Inflammatory macrophage (primary cell): Measurements from ENCODE around the gene ADGRL3.
"Not testable (repeated sequence)": the region's sequence is repeated elsewhere in the genome, so short reads cannot be mapped to it uniquely, and the experiment has no call there.

ENCODE experiments used
- DNase-seq, 2 donors: peaks; one replicate each; pipeline ENCODE4 v3.0.0-alpha.2; 2020 to 2022

ADGRL3 gene

DNA sequence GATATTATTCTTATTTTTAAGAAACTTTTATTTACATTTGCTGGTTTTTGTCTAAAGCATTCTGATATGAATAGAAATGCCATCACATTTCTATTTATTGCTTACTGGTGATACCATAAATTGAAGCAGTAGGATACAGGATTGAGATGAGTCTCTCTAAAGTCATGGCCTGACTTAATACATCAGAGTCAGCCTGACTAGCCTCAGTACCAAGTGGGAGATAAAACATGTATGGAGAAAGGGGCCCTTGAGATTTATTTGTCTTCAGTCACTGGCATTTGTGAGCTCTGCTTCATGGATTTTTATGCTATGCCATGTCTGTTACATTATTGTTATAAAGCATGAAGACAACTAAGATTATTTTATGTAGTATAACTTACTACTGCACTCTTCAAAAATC is 465.5 kb downstream of the ADGRL3 start:
- no peak for DNase-seq

DNA sequence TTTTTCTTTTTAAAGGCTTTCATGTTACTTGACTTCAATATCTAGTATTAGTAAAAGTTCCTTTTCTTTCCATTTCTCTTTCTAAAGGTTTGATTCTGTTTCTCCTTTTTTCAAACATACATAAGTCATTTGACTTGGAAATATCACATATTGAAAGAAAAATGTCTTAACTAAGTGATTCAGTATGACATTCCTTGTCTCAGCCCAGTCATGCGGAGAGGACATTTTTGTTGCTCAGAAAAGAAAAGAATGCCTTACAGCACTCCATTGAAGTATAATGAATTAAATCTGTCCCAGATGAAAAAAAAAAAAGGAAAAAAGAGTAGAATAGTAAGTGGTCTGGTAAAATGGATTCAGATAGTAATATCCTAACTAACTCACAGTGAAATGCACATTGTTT is 466.1 kb downstream of the ADGRL3 start:
- no peak for DNase-seq

DNA sequence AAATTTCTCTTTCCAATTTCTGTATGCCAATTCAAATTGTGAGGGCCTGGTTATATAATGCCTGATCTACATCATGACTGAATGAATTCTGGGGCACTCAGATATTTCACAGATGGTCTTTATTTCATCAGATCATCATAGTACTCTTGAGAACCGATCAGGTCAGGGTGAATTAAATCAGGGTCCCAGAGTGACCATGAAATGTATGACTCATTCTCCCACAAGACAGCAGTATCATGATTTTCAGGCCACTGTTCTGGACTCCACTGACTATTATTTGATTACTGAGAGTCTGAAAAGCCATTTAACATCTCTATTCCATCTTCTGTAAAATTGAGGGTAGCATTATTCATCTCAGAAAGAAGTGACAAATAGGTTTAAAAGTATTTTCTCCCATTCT is 471.5 kb downstream of the ADGRL3 start:
- no peak for DNase-seq

DNA sequence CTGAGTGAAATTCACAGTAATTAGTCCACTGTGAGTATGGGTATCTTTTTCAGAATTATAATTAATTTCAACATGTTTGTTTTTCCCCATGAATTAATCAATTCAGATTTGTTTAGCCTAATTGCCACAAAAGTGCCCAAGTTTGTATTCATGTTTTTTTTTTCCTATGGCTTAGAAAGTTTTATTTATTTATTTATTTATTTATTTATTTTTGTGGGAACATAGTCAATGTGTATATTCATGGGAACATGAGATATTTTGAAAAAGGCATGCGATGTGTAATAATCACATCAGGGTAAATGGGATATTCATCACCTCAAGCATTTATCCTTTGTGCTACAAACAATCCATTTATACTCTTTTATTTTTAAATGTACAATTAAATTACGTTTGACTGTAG is 475.3 kb downstream of the ADGRL3 start:
- no peak for DNase-seq

DNA sequence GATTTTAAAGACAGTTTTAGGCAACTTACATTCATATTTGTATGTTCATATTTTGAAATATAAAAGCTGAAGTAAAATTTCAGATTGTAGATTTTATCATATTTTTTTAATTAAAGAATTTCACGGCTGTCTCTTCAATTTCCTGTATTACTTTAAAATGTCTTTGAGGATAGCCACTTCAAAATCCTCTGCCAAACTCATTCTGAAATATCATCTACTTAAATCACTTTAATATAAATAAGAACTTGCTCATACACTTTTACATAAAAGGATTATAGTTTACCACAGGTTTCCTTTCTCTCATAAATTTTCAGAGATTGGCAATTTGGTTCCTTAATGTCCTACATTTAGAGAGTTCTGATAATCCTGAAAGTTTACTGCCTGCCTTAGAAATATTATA is 478.2 kb downstream of the ADGRL3 start:
- no peak for DNase-seq

DNA sequence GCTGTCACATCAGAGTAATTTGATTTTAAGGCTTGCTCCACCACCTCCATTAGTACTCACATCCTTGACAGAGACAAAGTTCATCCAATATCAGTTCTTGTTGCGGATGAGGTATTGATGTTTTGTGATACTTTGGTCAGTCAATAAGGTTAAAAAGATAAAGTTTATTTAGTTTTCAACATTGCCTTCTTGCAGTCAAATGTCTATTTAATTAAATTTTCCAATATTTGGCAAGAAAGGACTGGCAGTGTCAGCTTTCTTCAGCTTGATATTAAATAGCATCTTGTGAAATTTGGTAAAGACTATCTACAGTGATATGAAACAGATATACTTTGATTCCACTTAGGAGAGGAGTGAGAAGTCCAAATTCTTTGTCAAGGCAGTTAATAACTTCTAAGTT is 493.4 kb downstream of the ADGRL3 start:
- DNase-seq: no peak

DNA sequence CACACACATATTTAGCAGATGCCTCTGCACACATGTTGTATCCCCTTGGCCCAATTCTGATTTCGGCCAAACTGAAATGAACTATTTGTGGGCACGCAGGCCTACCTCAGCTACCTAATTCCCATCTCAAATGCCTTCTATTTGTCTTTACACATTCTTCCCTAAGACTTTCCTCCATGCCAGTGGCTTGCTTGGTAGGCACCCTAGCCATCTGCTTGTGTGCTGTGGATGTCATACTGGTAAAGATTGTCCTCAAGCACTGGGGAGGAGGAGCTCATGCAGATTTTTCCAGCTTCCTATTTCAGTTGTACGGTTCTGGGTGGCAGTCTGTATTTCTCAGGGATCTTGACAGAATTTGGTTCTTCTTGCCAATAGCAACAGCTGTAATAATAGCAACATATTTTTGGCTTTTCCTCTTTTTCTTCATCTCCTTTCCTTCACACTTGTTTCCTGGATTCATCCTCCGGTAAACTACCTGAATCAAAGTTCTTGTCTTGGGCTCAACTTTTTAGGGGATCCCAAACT is 514.3 kb downstream of the ADGRL3 start:
- no peak for DNase-seq

DNA sequence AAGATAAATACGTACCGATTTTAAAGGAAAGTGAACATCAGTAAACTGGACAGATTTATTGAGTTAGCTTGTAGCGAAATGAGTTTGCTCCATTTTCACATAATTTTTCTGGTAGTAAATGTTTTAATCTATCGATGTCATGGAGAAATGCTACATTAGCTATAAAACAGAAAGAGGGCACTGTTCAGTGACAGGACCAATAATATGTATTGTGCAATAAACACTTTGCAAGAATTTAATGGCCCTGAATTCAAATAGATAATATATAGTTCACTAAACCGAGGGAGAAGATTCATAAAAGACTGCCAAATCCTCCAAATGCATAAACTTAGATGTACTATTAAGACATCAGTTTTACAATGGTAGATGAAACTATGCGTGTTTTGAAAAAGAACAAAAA is 516.3 kb downstream of the ADGRL3 start:
- DNase-seq: no peak

DNA sequence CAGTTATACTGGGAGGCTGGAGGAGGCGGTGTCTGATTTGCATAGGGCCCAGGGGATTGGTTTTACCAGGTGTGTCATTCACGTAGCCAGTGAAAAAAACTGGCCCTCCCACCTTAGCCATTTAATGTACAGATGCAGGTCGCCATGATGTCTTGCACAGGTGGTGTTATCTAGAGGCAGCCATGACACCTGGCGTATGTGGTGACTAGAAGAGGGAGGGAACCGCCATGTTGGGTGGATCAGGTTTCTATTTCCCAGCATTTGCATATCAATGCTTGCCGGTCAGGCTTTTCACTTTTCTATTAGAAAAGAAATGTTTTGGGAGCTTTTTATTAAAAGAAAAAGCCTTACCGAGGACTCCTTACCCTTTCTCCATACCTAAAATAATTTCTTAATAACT is 523.4 kb downstream of the ADGRL3 start:
- DNase-seq: no peak

DNA sequence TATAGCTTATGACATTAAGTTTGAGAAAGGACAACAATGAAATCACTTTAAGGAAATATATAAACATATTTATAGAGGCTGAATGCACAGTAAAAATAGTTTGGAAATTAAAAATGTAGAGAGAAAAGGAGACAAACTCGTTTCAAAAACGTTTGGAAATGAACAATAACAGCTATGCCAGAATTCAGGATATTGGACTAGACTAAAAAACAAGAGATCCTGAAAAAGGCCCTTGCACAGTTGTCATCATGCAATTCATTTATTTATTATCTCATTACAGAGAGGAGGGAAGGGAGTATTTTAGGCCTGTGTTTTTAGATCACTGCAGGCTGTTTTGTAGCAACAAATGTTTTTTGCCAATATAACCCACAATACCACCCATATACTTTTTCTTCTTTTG is 527.2 kb downstream of the ADGRL3 start:
- DNase-seq: no peak

DNA sequence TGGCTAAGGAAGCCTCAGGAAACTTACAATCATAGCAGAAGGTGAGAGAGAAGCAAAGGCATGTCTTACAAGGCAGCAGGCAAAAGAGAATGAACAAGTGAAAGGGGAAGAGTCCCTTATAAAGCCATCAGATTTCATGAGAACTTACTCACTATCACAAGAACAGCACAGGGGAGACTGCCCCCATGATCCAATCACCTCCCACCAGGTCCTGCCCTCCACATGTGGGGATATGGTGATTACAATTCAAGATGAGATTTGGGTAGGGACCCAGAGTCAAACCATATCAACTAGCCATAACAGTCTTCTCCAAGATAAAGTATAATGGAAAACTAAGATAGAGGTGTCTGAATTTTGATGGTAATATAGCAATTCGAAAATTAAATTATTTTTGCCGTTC is 534.3 kb downstream of the ADGRL3 start:
- no peak for DNase-seq

DNA sequence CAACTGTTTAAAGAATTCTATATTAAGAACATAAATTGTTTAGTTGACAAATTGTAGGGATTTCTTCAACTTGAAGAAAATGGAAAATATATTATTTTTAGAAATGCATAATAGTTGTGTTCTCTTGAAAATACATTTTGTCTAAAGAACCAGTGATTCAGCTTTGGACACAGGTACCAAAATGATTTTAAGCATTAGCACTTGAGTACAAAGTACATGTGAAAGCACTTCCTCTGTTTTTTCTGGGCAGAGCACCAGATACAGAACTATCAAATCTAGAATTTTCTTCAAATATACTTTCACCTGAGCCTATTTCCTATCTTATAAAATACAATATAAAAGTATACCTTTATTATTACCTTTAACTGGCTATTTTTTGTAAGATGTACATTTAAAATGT is 539.8 kb downstream of the ADGRL3 start:
- DNase-seq: no peak

DNA sequence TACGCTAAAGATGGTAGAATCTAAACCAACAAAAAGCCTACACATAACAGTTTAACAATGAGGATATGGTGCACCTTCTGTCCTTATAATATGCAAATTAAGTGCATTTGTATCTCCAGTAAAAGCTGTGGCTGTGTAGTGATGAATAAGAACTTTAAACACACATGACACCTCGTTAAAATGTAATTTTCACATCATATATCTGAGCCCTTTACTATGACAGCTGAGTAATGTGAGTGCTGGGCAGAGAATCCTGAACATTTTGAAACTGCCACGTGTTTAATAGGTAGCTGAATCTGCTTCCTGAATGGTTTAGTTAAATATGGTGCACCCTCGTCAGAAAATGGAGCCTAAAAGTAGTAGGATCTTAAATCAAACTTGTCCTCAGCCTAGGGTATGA is 540.8 kb downstream of the ADGRL3 start:
- DNase-seq: no peak

DNA sequence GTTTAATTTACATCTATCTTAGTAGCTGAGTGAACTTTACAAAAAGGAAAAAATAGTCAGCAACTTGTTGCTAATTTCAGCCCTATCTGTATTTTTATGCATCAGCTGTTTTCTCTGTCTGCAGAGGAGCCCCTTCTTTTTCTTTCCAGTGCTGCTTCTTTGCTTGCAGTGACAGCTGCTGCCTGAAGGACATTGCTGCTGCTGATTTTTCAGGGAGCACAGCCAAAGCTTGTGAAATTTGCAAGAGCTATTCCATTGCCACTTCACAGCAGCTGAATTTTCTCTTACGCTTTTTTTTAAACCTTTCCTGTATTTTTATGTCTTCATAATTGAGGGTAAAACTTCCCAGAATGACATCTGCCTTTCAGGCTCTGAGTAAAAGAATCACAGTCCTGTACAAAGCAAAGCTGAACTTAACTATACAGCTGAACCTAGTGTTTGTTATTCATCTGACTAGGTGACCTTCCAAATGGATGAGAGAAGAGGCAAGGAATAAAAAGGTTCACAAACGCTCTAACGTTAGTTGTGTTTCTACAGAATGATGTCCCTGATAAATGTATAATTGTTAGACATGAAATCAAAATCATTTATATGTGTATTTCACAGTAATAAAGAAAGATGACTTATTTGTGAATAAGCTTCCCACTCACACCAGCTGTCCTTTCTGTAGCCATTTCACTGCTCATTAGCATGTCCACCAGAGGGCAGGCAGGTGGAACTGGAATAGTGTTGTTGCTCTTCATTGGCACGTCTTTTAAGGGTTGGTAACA is 541.4 kb downstream of the ADGRL3 start:
- no peak for DNase-seq

DNA sequence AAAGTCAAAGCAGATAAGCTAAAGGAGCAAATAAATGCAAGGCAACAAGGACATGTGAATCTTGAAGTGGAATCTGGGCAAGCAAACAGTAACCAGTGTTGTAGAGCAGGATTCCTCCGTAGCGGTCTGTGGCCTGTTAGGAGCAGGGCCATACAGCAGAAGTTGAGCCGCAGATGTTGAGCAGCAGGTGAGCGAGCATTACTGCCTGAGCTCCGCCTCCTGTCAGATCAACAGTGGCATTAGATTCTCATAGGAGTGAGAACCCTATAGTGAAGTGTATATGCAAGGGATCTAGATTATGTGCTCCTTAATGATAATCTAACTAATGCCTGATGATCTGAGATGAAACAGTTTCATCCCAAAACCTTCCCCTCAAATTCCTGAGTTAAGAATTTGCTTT is 550.7 kb downstream of the ADGRL3 start:
- no peak for DNase-seq

DNA sequence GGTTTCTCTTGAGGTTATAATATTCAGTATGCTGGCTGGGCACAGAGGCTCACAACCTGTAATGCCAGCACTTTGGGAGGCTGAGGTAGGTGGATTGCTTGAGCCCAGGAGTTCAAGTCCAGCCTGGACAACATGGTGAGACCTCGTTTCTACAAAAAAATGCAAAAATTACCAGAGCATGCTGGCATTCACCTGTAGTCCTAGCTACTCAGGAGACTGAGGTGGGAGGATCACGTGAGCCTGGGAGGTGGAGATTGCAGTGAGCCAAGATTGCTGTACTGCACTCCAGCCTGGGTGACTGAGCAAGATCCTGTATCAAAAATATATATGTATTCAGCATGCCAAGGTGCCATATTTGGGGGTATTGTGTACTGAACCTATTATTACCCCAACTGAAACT is 552.5 kb downstream of the ADGRL3 start:
- no peak for DNase-seq

DNA sequence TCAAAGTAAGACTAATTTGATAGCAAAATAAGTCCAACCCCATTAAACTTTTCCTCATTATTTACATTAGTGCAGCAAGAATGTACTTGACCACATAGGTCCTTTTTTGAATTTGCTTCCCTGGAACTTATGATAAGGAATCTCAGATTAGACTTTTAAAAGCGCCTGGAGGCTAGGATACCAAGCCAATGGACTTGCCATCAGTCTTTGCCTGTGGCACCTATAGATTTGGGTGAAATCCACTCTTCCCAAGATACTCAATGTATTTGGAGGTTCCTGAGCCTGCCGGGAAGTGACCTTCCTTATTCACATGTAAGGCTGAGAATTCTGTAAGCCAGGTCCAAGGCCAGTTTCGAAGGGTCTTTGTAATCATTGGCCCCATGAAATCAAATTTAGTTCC is 553.6 kb downstream of the ADGRL3 start:
- DNase-seq: no peak

DNA sequence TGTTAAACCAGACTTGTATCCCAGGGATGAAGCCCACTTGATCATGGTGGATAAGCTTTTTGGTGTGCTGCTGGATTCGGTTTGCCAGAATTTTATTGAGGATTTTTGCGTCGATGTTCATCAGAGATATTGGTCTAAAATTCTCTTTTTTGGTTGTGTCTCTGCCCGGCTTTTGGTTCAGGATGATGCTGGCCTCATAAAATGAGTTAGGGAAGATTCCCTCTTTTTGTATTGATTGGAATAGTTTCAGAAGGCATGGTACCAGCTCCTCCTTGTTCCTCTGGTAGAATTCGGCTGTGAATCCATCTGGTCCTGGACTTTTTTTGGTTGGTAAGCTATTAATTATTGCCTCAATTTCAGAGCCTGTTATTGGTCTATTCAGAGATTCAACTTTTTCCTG is 556.8 kb downstream of the ADGRL3 start:
- DNase-seq: not testable (repeated sequence)

DNA sequence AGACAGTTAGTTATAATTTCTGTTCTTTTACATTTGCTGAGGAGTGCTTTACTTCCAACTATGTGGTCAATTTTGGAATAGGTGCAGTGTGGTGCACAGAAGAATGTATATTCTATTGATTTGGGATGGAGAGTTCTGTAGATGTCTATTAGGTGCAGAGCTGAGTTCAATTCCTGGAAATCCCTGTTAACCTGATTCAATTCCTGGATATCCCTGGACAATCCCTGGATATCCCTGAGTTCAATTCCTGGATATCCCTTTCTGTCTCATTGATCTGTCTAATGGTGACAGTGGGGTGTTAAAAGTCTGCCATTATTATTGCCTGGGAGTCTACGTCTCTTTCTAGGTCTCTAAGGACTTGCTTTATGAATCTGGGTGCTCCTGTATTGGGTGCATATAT is 557.9 kb downstream of the ADGRL3 start:
- DNase-seq: not testable (repeated sequence)

DNA sequence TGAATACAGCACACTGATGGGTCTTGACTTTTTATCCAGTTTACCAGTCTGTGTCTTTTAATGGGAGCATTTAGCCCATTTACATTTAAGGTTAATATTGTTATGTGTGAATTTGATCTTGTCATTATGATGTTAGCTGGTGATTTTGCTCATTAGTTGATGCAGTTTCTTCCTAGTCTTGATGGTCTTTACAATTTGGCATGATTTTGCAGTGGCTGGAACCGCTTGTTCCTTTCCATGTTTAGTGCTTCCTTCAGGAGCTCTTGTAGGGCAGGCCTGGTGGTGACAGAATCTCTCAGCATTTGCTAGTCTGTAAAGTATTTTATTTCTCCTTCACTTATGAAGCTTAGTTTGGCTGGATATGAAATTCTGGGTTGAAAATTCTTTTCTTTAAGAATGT is 558.5 kb downstream of the ADGRL3 start:
- not testable (repeated sequence) for DNase-seq

DNA sequence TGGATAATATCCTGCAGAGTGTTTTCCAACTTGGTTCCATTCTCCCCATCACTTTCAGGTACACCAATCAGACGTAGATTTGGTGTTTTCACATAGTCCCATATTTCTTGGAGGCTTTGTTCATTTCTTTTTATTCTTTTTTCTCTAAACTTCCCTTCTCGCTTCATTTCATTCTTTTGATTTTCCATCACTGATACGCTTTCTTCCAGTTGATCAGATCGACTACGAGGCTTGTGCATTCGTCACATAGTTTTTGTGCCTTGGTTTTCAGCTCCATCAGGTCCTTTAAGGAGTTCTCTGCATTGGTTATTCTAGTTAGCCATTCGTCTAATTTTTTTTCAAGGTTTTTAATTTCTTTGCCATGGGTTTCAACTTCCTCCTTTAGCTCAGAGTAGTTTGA is 559.1 kb downstream of the ADGRL3 start:
- DNase-seq: not testable (repeated sequence)

DNA sequence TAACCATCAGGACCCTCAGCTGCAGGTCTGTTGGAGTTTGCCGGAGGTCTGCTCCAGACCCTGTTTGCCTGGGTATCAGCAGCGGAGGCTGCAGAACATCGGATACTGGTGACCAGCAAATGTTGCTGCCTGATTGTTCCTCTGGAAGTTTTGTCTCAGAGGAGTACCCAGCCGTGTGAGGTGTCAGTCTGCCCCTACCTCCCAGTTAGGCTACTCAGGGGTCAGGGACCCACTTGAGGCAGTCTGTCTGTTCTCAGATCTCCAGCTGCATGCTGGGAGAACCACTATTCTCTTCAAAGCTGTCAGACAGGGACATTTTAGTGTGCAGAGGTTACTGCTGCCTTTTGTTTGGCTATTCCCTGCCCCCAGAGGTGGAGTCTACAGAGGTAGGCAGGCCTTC is 559.8 kb downstream of the ADGRL3 start:
- DNase-seq: not testable (repeated sequence)

DNA sequence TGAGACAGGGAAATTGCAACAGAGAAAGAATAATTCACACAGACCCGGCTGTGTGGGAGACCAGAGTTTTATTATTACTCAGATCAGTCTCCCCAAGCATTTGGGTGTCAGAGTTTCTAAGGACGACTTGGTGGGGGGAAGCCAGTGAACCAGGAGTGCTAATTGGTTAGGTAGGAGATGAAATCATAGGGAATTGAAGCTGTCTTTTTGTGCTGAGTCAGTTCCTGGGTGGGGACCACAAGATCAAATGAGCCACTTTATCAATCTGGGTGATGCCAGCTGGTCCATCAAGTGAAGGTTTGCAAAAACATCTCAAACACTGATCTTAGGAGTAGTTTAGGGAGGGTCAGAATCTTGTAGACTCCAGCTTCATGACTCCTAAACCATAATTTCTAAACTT is 560.7 kb downstream of the ADGRL3 start:
- DNase-seq: no peak

DNA sequence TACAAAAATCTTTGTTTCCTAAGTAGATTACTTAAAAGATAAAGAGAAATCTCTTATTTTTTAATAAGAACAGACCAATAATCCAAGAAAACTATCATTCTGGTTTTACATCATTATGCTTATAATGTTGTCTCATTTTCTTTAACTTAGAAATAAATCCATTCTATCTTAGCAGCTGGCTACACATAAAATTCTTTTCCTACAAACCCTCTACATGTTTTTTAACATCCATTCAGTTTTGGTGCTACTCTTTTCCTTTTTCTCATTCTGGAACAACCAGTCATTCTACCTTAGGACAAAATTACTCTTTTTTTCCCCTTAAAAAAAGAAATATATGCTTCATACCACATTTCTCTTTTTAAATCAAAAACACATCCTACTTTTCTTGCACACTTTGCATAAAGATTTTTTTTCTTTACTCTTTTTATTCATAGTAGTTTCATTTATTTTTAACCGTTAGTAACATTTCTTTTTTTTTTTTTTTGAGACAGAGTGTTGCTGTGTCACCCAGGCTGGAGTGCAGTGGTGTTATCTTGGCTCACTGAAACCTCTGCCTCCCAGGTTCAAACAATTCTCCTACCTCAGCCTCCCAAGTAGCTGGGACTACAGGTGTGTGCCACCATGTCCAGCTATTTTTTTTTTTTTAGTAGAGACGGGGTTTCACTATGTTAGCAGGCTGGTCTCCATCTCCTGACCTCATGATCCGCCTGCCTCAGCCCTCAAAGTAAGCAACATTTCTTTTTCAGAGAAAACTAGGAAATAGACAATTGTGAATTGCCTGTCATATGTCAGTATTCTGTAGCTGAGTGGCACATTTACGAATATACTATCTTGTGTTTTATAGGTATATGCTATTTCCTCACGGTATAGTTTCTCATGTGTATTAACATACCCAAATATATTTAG is 562.8 kb downstream of the ADGRL3 start:
- DNase-seq: no peak
